H1 (cell line): ENCODE results near the gene GRIP1.

Experiments used
- CBX8 ChIP-seq: fragments of 300-800, 300-1000 bp; sonication (generic); IDR thresholded peaks from 2 replicates; pipeline ENCODE4 v1.7.1; 2016; ENCODE audit warnings: low read depth, low read length, borderline replicate concordance
- EP300 ChIP-seq, 2 experiments: IDR thresholded peaks; 1 replicate in 1 of 2; 2 replicates in 1 of 2; pipeline ENCODE4 v1.6.1; 2011 to 2012; ENCODE audit warnings: low read depth in 2 of 2, low read length in 2 of 2, mild to moderate bottlenecking in 2 of 2, borderline replicate concordance in 1 of 2, inconsistent platforms in 1 of 2, moderate library complexity in 1 of 2
- HDAC6 ChIP-seq: IDR thresholded peaks from one replicate; pipeline ENCODE4 v1.7.1; 2012; ENCODE audit warnings: low read depth, mild to moderate bottlenecking, inconsistent platforms, low read length, moderate library complexity
- KDM1A ChIP-seq: fragments of 200-600, 300-600 bp; sonication (generic); IDR thresholded peaks from 2 replicates; pipeline ENCODE4 v1.7.1; 2016; ENCODE audit warnings: mild to moderate bottlenecking, low read length, borderline replicate concordance
- MAFK ChIP-seq: IDR thresholded peaks from 2 replicates; pipeline ENCODE4 v1.6.1; 2012; ENCODE audit warnings: low read depth, mild to moderate bottlenecking, improper control_type of control experiment, low read length
- RAD21 ChIP-seq, 2 experiments: IDR thresholded peaks in 1 of 2; conservative IDR thresholded peaks in 1 of 2; 2 replicates each; pipeline ENCODE4 v1.6.1; 2011; ENCODE audit warnings: low read depth in 2 of 2, low read length in 2 of 2, improper control_type of control experiment in 1 of 2, inconsistent platforms in 1 of 2, mild to moderate bottlenecking in 1 of 2, moderate library complexity in 1 of 2
- RXRA ChIP-seq: IDR thresholded peaks from 2 replicates; pipeline ENCODE4 v1.6.1; 2011; ENCODE audit warnings: low read depth, mild to moderate bottlenecking, low read length, moderate library complexity; ENCODE audit not compliant: insufficient read depth
- SIRT6 ChIP-seq: IDR thresholded peaks from one replicate; pipeline ENCODE4 v1.7.1; 2012; ENCODE audit warnings: low read length, inconsistent platforms
- SIX5 ChIP-seq: IDR thresholded peaks from 2 replicates; pipeline ENCODE4 v1.6.1; 2011; ENCODE audit warnings: mild to moderate bottlenecking, low read depth, low read length
- SP1 ChIP-seq: IDR thresholded peaks from 2 replicates; pipeline ENCODE4 v1.6.1; 2011; ENCODE audit warnings: low read depth, low read length
- SUZ12 ChIP-seq: fragments of 200-600 bp; sonication (generic); IDR thresholded peaks from 2 replicates; pipeline ENCODE4 v1.6.1; 2012; ENCODE audit warnings: mild to moderate bottlenecking, inconsistent platforms, low read length, moderate library complexity, mixed read lengths
- YY1 ChIP-seq: IDR thresholded peaks from 2 replicates; pipeline ENCODE4 v1.6.1; 2011; ENCODE audit warnings: low read depth, mild to moderate bottlenecking, low read length
- TF ChIP-seq, protein P1 (sequence below), 3 experiments: IDR thresholded peaks; 1 replicate in 2 of 3; 2 replicates in 1 of 3; pipeline versions ENCODE4 v1.5.1 to v1.6.1; 2011; ENCODE audit warnings: low read length in 3 of 3, mild to moderate bottlenecking in 3 of 3, inconsistent platforms in 2 of 3, low read depth in 1 of 3, moderate library complexity in 1 of 3; ENCODE audit not compliant: insufficient read depth in 1 of 3; ENCODE audit errors: control extremely low read depth in 1 of 3
- TF ChIP-seq, protein P2 (sequence below): IDR thresholded peaks from 2 replicates; pipeline ENCODE4 v1.6.1; 2012; ENCODE audit warnings: inconsistent platforms

DNA sequence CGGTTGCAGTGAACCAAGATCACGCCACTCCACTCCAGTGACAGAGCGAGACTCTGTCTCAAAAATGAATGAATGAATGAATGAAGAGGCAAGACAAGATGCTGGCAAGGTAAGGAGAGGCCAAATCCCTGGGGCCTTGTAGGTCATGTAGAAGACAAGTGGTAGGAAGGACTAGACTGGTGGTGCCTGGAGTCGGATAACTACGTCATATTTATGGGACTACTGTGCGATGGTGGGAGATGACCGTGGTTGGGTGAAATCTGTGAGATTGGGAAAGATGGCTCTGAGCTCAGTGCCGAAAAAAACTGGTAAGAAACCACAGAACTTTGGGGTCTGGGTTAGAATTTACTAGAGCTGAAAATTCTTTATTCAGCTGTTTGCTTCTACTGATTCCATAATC, 326.0 kb downstream of the GRIP1 start:
- TF ChIP-seq, protein P1, sequence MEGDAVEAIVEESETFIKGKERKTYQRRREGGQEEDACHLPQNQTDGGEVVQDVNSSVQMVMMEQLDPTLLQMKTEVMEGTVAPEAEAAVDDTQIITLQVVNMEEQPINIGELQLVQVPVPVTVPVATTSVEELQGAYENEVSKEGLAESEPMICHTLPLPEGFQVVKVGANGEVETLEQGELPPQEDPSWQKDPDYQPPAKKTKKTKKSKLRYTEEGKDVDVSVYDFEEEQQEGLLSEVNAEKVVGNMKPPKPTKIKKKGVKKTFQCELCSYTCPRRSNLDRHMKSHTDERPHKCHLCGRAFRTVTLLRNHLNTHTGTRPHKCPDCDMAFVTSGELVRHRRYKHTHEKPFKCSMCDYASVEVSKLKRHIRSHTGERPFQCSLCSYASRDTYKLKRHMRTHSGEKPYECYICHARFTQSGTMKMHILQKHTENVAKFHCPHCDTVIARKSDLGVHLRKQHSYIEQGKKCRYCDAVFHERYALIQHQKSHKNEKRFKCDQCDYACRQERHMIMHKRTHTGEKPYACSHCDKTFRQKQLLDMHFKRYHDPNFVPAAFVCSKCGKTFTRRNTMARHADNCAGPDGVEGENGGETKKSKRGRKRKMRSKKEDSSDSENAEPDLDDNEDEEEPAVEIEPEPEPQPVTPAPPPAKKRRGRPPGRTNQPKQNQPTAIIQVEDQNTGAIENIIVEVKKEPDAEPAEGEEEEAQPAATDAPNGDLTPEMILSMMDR (IDR thresholded peaks at IDR 0.05; ENCODE audit: control extremely low read depth in 1 of 3, insufficient read depth in 1 of 3, low read depth in 1 of 3, low read length in 3 of 3) = no peak
- TF ChIP-seq SIX5 = no peak
- no peak for TF ChIP-seq KDM1A
- no peak for TF ChIP-seq SUZ12
- no peak for TF ChIP-seq MAFK
- no peak for TF ChIP-seq SP1
- no peak for TF ChIP-seq HDAC6
- TF ChIP-seq YY1 = no peak
- TF ChIP-seq CBX8 = no peak
- no peak for TF ChIP-seq EP300 (IDR thresholded peaks at IDR 0.05; ENCODE audit: borderline replicate concordance in 1 of 2, low read depth in 2 of 2, low read length in 2 of 2)
- TF ChIP-seq RXRA = no peak
- TF ChIP-seq RAD21 (IDR thresholded peaks at IDR 0.05 in 1 of 2, conservative IDR thresholded peaks at IDR 0.05 in 1 of 2; ENCODE audit: low read depth in 2 of 2, low read length in 2 of 2) = no peak
- TF ChIP-seq, protein P2, sequence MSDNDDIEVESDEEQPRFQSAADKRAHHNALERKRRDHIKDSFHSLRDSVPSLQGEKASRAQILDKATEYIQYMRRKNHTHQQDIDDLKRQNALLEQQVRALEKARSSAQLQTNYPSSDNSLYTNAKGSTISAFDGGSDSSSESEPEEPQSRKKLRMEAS = no peak
- no peak for TF ChIP-seq SIRT6
